ENCODE data around the gene ZNF670. TPM values are rescaled to one million over a fixed set of nuclear protein-coding genes. Genes with fewer than 3 reads are reported as not detected.
"Not testable (repeated sequence)": the region's sequence is repeated elsewhere in the genome, so short reads cannot be mapped to it uniquely, and the experiment has no call there.

The ZNF670 gene
- polyA plus RNA-seq, 12 donors: 2.7 to 5.1 (median 3.0) TPM; not detected in 2

DNA sequence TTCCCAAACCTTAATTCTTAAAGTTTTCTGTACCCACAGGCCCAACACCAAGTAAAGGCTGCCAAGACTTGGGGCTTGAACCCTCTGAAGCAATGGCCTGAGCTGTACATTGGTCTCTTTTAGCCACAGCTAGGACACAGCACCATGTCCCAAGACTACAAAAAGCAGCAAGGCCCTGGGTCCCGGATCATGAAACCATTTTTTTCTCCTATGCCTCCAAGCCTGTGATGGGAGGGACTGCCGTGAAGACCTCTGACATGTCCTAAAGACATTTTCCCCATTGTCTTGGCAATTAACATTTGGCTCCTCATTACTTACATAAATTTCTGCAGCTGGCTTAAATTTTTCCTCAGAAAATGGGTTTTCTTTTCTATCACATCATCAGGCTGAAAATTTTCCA is 30.9 kb downstream of the ZNF670 start:
- no peak for DNase-seq

DNA sequence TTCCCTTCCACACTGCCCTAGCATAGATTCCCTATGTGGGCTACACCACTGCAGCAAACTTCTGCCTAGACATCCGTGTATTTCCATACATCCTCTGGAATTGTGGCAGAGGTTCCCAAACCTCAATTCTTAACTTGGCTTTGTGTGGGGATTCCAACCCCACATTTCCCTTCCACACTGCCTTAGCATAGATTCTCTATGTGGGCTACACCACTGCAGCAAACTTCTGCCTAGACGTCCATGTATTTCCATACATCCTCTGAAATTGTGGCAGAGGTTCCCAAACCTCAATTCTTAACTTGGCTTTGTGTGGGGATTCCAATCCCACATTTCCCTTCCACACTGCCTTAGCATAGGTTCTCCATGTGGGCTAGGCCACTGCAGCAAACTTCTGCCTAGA is 31.4 kb downstream of the ZNF670 start:
- no peak for DNase-seq

DNA sequence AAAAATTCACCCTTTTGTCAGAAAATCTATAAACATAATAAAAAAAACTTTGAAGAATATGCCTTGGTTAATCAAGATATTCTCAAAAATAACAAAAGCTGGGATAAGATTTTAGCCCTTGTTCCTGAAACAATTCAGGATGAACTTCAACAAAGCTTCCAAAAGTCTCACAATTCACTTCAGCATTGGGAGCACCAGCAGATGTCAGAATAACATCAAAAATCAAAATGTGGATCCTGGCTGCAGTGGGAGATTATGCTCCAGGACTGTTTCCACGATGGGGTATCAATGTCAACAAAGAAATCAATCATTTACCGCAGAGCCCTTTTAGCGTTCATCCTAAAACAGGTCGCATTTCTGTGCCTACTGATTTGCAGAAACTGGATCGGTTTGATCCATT is 35.2 kb downstream of the ZNF670 start:
- no peak for DNase-seq

DNA sequence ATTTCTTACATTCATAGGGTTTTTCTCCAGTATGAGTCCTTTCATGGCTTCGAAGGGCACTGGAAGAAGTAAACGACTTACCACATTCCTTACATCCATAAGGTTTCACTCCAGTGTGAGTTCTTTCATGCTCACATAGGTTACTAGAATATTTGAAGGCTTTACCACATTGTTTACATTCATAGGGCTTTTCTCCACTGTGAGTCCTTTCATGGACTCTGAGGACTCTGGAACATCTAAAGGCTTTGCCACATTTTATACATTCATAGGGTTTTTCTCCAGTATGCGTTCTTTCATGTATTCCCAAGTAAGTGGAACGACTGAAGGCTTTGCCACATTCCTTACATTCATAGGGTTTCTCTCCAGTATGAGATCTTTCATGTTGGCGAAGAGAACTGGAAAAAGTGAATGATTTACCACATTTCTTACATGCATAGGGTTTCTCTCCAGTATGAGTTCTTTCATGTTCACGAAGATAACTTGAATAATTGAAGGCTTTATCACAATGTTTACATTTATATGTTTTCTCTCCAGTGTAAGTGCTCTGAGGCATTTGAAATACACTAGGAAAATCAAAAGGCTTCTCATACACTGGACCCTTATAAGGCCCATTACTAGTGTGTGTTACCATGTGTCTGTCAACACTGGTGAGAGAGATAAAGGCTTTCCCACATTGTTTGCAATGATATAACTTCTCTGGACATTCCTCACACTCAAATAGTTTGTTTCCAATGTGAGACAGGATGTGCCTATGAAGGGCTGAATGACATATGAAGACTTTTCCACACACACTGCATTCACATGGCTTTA is 40.9 kb downstream of the ZNF670 start:
- DNase-seq: no peak

DNA sequence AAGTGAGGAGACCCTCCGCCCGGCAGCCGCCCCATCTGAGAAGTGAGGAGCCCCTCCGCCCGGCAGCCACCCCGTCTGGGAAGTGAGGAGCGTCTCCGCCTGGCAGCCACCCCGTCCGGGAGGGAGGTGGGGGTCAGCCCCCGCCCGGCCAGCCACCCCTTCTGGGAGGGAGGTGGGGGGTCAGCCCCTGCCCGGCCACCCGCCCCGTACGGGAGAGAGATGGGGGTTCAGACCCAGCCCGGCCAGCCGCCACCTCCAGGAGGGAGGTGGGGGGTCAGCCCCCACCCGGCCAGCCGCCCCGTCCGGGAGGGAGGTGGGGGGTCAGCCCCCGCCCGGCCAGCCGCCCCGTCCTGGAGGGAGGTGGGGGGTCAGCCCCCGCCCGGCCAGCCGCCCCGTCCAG is 46.3 kb downstream of the ZNF670 start:
- DNase-seq: not testable (repeated sequence)

Other genes with a start within 250 kb of the ZNF670 start
- 10 to 100 TPM in 11 of 12 donors, not detected in 1; 22.2 to 52.8 (median 34.5) TPM for gene AHCTF1, start 146.9 kb downstream of the ZNF670 start, polyA plus RNA-seq (ENCODE audit: insufficient read length in 12 of 12)
- gene ZNF695, start 70.8 kb downstream of the ZNF670 start, polyA plus RNA-seq (ENCODE audit: insufficient read length in 12 of 12): 1 to 10 TPM in 8 of 12 donors, under 1 TPM in 2, not detected in 2; 0.51 to 3.7 (median 1.3) TPM
- 1 to 10 TPM in 11 of 12 donors, not detected in 1; 5.6 to 9.6 (median 7.0) TPM for gene ZNF669, start 25.5 kb upstream of the ZNF670 start, polyA plus RNA-seq (ENCODE audit: insufficient read length in 12 of 12)
- gene ZNF124, start 93.2 kb upstream of the ZNF670 start, polyA plus RNA-seq (ENCODE audit: insufficient read length in 12 of 12): 10 to 100 TPM in 3 of 12 donors, 1 to 10 TPM in 8, not detected in 1; 4.7 to 12.3 (median 6.2) TPM
- gene VN1R5, start 177.3 kb upstream of the ZNF670 start, polyA plus RNA-seq (ENCODE audit: insufficient read length in 12 of 12): under 1 TPM in 1 of 12 donors, not detected in 11; 0.19 TPM